HG02588 (cell line): ENCODE data around the gene ISY1.
"Not testable (repeated sequence)": the region's sequence is repeated elsewhere in the genome, so short reads cannot be mapped to it uniquely, and the experiment has no call there.

Experiments used
- ATAC-seq: cut with Tn5 transposase; IDR thresholded peaks from one replicate; pipeline ENCODE4 v1.9.1; 2021; ENCODE audit warnings: mild to moderate bottlenecking, moderate library complexity; ENCODE audit not compliant: unreplicated experiment

Gene ISY1

DNA sequence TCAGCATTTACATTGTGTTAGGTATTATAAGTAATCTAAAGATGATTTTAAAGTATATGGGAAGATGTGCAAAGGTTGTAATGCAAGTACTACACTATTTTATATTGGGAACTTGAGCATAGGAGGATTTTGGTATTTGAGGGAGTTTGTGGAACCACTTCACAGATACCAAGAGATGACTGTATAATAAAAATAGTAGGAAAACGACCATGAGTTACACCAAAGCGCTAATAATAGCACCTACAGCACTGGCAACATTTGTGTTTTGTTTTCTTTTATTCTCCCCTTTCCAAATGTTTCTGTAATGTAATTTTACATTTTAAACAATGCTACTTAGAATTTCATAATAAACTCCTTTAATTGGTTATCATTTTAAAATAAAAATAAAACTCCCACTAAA, 12.3 kb upstream of the ISY1 start:
- no peak for ATAC-seq

DNA sequence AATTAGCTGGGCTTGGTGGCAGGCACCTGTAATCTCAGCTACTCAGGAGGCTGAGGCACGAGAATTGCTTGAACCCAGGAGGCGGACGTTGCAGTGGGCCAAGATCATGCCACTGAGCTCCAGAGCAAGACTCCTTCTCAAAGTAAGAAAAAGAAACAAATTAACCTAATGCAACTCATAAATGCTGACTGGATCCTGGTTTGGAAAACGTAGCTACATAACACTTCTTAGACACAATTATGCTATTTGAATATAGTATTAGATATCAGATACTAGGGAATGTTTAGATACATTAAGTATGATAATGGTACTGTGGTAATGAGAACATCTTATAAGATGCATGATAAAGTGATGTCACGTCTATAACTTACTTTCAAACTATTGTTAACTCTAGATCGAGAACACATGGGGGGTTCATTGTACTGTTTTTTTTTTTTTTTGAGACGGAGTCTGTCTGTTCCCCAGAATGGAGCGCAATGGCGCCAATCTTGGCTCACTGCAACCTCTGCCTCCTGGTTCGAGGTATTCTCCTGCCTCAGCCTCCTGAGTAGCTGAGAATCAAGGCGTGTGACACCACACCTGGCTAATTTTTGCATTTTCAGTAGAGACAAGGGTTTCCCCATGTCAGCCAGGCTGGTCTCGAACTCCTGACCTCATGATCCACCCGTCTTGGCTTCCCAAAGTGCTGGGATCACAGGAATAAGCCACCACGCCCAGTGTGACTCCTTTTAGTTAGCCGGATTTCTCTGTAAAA, 5.9 kb upstream of the ISY1 start:
- no peak for ATAC-seq

DNA sequence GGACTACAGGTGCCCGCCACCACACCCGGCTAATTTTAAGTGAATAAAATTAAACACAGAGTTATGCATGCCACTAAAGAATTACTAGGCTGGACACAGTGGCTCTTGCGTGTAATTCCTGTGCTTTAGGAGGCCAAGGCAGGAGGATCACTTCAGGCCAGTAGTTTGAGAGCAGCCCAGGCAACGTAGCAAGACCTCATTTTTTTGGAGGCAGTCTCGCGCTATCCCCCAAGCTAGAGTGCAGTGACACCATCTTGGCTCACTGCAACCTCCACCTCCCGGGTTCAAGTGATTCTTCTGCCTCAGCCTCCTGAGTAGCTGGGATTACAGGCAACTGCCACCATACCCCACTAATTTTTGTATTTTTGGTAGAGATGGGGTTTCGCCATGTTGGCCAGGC, 4.7 kb upstream of the ISY1 start:
- ATAC-seq, result not testable (repeated sequence)

DNA sequence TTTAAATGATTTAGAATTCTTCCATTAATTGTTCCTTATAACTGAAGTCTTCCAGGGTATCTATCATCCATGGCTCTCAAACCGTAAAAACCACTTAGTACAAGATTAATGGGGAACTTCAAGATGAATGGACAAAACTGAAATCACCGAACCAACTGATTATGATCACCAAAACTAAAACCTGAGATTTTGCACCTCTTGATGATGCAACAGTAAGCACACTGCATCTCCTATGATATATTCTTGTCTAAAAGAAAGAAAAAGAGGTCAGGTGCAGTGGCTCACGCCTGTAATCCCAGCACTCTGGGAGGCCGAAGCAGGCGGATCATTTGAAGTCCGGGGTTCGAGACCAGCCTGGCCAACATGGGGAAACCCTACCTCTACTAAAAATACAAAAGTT, 3.6 kb upstream of the ISY1 start:
- ATAC-seq, result no peak

DNA sequence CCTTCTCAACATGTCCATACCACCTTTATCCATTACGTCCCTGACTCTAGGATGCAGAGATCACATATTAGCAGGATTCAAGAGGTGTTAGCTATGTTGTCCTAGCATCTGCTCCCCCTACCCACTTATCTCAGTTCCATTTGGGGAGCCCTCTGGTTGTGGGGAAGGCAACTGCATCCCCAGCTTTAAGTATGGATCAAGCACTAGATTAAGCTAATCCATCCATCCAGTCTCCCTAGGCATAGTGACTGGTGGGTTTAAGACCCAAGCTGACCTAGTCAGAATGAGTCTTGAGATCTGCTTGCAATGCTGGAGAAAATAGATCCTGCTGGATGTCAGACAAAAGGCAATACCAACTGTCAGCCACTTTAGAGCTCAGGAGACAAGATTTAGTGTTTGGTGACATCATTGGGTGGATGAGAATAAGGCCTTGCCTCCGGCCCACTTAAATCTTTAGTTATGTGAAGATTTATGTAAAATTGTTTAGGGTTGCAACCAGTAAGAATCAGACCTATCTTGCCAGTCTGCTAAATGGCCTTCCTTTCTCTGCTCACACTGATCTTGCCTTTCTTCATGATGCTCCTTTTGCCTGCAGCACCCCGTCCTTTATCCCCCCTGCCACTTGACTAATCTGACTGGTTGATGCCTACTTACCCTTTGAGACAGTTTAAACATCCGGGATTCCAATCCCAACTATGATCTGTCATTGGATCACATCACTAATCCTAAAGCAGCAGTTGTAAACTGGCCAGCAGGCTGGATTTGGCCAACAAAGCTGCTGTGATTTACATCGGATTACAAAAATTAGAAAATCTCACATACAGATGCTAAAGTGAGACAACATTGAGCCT, 2.1 kb upstream of the ISY1 start:
- ATAC-seq, result no peak

DNA sequence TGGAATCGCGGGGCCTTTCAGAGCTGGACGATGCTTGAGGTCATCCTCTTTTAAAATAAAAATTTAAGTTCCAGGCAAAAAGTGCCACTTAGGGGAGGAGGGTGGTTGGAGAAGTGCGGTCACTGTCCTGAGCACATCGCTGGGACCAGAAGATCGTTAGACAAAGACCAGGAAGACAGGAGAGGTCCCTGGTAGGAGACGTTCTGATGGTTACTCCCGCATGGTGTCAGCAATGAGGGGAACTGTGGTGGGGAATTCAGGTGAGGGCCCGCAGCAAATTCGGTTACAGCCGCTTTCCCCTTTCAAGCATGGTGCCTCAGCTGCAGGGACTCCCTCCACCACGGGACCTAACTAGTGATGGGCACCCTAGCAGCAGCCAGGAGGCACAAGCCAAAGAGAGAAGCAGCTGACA, 1.0 kb upstream of the ISY1 start:
- ATAC-seq, result no peak

DNA sequence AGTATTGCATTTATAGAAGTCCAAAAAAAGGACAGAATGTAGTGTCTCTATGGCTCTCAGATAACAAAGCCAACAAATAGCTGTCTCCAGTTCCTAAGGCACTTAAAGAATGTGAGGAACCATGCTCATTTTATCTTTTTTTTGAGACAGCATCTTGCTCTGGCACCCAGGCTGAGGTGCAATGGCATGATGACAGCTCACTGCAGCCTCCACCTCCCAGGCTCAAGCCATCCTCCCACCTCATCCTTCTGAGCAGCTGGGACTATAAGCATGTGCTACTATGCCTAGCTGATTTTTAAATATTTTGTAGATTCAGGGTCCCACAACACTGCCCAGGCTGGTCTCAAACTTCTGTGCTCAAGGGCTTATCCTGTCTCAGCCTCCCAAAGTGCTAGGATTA, 16.1 kb downstream of the ISY1 start:
- ATAC-seq, result no peak

DNA sequence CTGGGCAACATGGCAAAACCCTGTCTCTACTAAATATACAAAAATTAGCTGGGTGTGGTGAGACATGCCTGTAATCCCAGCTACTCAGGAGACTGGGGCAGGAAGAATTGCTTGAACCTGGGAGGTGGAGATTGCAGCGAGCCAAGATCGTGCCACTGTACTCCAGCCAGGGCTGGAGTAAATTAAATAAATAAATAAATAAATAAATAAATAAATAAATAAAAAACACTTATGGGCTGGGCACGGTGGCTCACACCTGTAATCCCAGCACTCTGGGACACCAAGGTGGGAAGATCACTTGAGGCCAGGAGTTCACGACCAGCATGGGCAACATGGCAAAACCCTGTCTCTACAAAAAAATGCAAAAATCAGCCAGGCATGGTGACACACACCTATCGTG, 19.9 kb downstream of the ISY1 start:
- not testable (repeated sequence) for ATAC-seq

DNA sequence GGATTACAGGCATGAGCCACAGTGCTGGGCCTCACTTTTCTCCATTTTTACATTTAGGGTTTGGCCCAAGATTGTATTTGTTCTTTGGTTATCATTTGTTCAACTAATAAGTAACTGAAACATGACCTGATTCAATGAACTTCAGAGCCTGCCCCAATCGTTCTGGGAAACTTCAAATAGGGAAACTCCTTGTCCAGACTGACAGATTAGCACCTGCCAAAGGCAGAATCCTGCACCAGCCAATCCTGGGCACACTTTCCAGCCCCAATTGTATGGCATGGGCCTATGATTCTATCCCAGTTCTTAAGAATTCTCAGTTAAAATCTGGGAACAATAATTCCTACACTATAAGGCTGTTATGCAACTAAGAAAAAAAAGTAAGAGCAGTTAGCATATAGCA, 21.0 kb downstream of the ISY1 start:
- ATAC-seq, result no peak

DNA sequence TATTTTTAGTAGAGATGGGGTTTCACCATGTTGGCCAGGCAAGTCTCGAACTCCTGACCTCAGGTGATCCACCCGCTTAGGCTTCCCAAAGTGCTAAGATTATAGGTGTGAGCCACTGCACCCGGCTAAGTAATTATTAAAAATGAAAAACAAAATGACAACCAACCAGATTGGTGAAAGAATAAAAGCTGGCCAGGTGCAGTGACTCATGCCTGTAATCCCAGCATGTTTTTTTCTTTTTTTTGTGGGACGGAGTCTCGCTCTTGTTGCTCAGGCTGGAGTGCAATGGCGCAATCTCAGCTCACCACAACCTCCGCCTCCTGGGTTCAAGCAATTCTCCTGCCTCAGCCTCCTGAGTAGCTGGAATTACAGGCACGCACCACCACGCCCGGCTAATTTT, 24.6 kb downstream of the ISY1 start:
- not testable (repeated sequence) for ATAC-seq

DNA sequence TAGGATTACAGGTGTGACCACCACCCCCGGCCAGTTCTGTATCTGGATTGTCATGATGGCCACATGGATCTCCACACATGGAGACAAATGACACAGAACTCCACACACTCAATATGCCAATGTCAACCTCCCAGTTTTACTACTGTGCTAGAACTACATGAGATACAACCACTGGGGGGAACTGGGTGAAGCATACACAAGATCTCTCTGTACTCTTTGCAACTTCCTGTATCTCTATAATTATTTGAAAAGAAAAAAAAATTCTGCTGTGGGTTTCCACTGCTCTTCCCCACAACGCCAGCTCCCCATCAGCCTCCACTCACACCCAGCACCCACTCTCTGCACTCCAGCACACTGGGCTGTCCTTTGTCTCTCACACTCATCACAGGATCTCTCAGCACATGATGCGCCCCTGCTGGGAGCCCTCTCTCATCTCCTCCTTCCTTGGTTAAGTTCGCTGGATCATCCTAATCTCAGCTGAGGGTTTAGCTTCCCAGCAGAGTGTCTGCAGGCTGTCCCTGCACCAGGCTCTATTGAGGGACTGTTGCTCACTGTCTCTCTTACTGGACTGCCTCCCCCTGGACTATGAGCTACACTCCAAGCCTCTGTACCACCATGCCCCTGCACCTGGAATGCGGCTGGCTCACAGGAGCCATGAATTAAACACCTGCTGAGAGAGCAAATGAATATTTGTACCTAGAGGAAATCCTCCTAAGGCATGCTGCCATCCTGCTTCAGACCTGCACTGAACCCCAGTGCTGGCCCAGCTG, 28.6 kb downstream of the ISY1 start:
- no peak for ATAC-seq

DNA sequence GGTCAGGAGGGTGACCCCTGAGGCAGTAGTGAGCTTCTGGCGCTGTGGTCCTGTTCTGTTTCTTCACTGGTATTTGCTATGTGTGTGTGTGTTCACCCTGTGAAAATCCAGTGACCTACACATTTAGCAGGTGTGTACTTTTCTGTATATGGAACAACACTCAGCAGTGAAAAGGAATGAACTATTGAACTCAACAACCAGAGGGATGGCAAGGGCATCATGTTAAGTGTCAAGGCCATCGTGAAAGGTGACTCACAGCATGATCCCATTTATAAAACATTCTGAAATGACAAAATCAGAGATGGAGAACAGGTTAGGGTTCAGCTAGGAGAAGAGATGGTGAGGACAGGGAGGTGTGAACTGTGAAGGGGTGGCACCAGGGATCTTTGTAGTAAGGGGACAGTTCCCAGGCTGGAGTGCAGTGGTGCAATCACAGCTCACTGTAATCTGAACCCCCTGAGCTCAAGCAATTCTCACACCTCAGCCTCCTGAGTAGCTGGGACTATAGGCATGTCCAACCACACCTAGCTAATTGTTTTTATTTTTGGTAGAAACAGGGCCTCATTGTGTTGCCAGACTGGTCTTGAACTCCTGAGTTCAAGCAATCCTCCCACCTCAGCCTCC, 29.3 kb downstream of the ISY1 start:
- ATAC-seq, result no peak

DNA sequence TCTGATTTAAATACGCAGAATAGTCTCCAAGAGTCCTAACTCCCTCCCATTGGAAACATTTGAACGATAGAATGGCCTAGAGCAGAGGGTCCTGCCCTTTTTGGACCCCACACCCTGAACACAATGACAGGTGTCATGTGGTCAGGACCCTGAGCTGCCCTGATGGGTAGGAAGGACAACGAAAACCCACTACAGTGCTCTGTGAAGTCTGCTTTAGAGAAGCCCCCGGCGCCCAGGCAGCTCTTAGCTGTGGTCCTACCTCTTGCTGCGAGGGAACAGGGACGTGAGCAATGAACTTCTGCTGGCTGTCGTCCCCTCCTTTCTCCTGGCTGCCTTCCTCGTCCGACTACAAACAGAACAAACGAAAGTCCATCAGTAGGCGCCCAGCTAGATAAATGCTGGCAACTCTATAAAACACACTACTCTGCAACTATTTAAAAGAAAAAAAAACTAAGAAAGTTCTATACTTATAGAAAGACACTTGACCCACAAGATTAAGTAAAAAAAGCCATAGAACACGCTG, 30.5 kb downstream of the ISY1 start:
- no peak for ATAC-seq

DNA sequence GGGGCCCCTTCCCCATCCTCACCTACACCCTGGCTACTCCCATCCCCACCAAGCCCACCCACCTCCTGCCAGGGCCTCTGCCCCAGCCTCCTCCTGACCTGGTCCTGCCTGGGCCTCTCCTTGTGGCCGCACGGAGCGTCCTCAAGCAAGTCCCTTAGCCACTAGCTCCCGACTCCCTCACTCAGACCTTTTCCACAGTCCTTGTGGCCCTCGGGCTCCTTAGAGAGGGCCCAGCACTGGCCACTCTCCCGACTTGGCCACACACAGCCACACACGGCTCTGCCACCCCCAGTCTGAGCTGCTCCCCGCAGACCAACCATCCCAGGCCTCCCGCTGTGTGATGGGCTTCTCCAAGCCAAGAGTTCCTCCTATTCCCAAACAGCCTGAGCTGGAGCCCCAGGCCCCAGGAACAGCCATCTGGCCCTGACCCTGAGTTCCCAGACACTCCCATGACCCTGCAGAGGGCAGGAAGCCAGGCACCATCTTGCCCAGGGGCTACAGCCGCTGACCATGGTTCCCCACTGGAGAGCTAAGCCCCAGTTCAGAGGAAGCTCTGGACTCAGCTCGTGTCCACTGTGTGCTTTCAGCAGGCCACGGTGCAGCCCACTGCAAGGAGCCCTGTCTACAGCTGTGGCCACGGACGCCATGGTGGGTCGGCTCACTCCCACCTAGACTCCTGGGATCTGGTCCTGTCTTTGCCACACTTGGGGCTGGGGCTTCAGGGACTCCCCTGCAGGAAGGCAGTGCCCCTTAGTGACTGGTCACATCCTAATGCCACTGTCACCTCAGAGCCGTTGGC, 32.3 kb downstream of the ISY1 start:
- ATAC-seq, result no peak

DNA sequence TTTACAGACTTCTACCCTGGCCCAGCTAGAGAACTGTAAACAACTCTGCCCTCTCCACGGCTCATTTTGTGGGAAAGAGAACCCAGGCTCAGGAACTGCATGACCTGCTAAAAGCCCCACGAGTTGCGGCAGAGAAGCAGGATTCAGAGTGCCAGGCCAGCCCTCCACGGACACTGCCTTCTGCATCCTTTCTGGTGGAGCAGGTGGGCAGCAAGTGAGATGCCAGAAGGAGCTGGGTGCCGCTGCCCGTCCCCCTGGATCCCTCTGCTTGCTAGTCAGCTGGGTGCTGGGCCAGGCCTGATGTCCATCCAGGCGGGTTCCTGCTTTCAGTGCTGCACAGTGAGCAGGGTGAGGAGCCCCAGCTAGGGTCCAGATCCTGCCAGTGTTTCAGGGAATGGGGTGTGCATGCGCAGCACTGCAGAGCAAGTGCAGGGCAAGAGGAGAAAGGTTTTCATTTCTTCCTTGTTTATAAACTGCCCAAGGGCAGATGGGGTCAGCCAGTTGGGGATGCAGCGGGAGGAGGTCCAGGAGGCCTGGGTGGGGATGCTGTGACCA, 34.1 kb downstream of the ISY1 start:
- ATAC-seq, result no peak

DNA sequence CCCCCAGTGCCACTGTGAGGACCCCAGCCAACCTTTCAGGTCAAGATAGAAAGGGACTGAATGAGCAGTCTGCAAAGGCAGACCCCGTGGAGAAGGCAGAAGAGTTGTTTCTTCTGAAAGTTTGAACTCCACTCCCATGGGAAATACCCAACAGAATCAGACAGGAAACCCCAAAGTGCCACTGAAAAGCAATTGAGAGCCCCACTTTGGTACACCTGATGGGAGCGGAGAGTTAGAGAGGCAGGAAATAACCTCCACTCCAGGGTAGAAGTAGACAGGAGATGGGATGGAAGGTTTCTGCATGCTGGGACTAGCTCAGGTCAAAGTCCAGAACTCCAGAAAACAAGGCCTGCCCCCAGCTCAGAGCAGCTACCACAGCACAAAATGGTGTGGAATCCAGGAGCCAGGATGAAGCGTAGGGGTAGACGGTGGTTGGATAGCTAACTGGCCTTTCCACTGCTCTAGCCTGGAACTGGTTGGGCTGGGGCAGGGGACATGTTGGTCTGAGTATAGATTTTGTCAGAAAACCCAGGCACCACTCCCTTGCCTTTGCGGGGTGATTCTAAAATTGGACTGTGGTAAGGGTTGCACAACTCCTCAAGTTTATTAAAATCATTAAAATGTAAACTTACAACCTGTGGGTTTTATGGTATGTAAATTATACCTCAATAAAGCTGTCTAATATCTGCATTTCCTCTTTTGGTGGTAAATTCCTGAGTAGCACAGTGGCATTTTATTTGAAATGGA, 37.4 kb downstream of the ISY1 start:
- no peak for ATAC-seq

DNA sequence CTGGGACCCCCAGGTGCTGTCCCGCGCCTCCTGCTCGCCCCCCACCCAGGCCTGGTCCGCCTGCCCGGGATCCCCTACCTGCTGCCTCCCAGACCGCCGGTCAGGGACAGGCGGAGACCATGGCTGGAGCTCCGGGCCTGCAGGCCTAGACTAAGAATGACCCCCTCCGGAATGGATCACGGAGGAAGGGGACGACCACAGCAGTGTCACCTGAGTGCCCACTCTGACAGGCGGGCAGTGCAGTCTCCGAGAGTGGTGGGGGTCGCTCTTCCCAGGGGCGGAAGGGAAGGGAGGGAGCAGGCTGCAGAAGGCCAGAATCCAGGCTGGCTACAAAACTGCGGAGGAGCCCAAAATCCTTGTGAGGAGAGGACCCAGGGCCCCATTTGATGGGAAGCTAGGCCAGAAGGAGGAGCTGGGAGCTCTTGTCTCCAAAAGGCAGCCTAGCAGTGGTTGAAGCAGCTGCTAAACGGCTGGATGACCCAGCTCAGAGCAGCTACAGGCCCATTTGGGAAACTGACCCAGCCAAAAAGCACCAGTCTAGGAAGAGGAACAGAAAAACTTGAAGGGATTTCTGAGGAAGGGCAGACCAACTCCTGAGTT, 38.4 kb downstream of the ISY1 start:
- ATAC-seq, result no peak

DNA sequence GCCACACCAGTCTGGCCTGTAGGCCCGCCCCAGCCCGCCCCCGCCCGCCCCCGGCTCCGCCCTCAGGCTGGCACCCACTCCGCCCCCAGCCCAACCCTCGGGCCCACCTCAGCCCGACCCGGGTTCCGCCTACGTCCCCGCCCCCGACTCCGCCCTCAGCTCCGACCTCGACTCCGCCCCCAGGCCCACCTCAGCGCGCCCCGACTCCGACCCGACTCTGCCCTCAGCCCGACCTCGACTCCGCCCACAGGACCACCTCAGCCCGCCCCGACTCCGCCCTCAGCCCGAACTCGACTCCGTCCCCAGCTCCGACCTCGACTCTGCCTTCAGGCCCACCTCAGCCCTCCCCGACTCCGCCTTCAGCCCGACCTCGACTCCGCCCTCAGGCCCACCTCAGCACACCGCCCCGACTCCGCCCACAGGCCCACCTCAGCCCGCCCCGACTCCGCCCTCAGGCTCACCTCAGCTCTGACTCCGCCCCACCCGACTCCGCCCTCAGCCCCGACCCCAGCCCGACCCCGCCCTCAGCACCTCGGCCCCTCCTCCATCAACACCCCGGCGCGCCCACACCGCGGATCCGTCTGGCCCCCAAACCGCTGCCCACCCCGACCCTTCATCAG, 39.0 kb downstream of the ISY1 start, which contains the start of gene RAB43:
Gene RAB43, minus strand, starts transcription at position 13 of the 620 bp plus-strand sequence. CDS start 315 bp downstream, outside the sequence.
- ATAC-seq, result peak; percentile 47
